K562 (cell line): ENCODE data around the gene ZSWIM6.

Experiments
- ASH1L ChIP-seq: fragments of 450-650 bp; IDR thresholded peaks from 2 replicates; pipeline ENCODE4 v1.6.1; 2018; ENCODE audit warnings: borderline replicate concordance, mild to moderate bottlenecking, low read depth; ENCODE audit not compliant: partially characterized antibody
- ATF3 ChIP-seq, 2 experiments: fragments of 450-650 bp in 1 of 2; sonication (generic) in 1 of 2; formaldehyde crosslinking in 1 of 2; IDR thresholded peaks in 1 of 2; conservative IDR thresholded peaks in 1 of 2; 2 replicates each; pipeline versions ENCODE4 v1.6.1 to v1.8.1; 2016 to 2023; ENCODE audit warnings: mild to moderate bottlenecking in 2 of 2, moderate library complexity in 2 of 2, inconsistent platforms in 1 of 2, missing genetic modification reagents in 1 of 2
- EZH2 ChIP-seq: IDR thresholded peaks from 2 replicates; pipeline ENCODE4 v1.6.1; 2012; ENCODE audit warnings: low read depth, mild to moderate bottlenecking, inconsistent platforms, low read length, borderline replicate concordance
- KHSRP ChIP-seq: fragments of 450-650 bp; IDR thresholded peaks from 2 replicates; pipeline ENCODE4 v1.6.1; 2017
- L3MBTL2 ChIP-seq: fragments of 450-650 bp; IDR thresholded peaks from 2 replicates; pipeline ENCODE4 v1.6.1; 2016; ENCODE audit warnings: mild to moderate bottlenecking, moderate library complexity
- NONO ChIP-seq, 2 experiments: fragments of 200-400 bp in 1 of 2; fragments of 450-650 bp in 1 of 2; formaldehyde crosslinking in 1 of 2; IDR thresholded peaks; 2 replicates each; pipeline ENCODE4 v1.6.1; 2017; ENCODE audit warnings: low read depth in 2 of 2, mild to moderate bottlenecking in 2 of 2, moderate library complexity in 2 of 2, low read length in 1 of 2
- NR1H2 ChIP-seq: sonication (generic); formaldehyde crosslinking; IDR thresholded peaks from 2 replicates; pipeline ENCODE4 v1.4.0; 2020; ENCODE audit warnings: mild to moderate bottlenecking, missing genetic modification reagents
- SETDB1 ChIP-seq: IDR thresholded peaks from one replicate; pipeline ENCODE4 v1.6.1; 2012; ENCODE audit warnings: low read length, control low read depth, inconsistent platforms
- ZNF24 ChIP-seq: fragments of 450-650 bp; IDR thresholded peaks from 2 replicates; pipeline ENCODE4 v1.6.1; 2016
- ZNF436 ChIP-seq: fragments of 250-450, 450-650 bp; sonication (Bioruptor Pico); formaldehyde crosslinking; IDR thresholded peaks from 2 replicates; pipeline ENCODE4 v1.7.0; 2020; ENCODE audit warnings: mild to moderate bottlenecking
- TF ChIP-seq, protein P1 (sequence below): fragments of 450-650 bp; conservative IDR thresholded peaks from 2 replicates; pipeline ENCODE4 v1.6.1; 2016; ENCODE audit warnings: missing genetic modification characterization, low read depth, mild to moderate bottlenecking, missing compliant biosample characterization, moderate library complexity
- TF ChIP-seq, protein P2 (sequence below), 3 experiments: IDR thresholded peaks in 2 of 3; conservative IDR thresholded peaks in 1 of 3; 2 replicates each; pipeline ENCODE4 v1.5.1; 2011 to 2012; ENCODE audit warnings: low read length in 3 of 3, mild to moderate bottlenecking in 3 of 3, control low read depth in 2 of 3, improper control_type of control experiment in 1 of 3, inconsistent platforms in 1 of 3, low read depth in 1 of 3, mixed read lengths in 1 of 3, moderate library complexity in 1 of 3; ENCODE audit not compliant: insufficient read depth in 2 of 3

- TF ChIP-seq, protein P1, sequence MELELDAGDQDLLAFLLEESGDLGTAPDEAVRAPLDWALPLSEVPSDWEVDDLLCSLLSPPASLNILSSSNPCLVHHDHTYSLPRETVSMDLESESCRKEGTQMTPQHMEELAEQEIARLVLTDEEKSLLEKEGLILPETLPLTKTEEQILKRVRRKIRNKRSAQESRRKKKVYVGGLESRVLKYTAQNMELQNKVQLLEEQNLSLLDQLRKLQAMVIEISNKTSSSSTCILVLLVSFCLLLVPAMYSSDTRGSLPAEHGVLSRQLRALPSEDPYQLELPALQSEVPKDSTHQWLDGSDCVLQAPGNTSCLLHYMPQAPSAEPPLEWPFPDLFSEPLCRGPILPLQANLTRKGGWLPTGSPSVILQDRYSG (tag), result no peak
- TF ChIP-seq ATF3 (IDR thresholded peaks at IDR 0.05) (no peak), ATF3 (CRISPR knock-in tag; conservative IDR thresholded peaks at IDR 0.05) (no peak), ZNF24 (no peak), KHSRP (no peak), ZNF436 (CRISPR knock-in tag) (no peak), SETDB1 (no peak), NR1H2 (CRISPR knock-in tag) (no peak), NONO (IDR thresholded peaks at IDR 0.05; ENCODE audit: low read depth in 2 of 2, low read length in 1 of 2) (no peak), EZH2 (no peak), ASH1L (no peak), L3MBTL2 (no peak)
- TF ChIP-seq, protein P2, sequence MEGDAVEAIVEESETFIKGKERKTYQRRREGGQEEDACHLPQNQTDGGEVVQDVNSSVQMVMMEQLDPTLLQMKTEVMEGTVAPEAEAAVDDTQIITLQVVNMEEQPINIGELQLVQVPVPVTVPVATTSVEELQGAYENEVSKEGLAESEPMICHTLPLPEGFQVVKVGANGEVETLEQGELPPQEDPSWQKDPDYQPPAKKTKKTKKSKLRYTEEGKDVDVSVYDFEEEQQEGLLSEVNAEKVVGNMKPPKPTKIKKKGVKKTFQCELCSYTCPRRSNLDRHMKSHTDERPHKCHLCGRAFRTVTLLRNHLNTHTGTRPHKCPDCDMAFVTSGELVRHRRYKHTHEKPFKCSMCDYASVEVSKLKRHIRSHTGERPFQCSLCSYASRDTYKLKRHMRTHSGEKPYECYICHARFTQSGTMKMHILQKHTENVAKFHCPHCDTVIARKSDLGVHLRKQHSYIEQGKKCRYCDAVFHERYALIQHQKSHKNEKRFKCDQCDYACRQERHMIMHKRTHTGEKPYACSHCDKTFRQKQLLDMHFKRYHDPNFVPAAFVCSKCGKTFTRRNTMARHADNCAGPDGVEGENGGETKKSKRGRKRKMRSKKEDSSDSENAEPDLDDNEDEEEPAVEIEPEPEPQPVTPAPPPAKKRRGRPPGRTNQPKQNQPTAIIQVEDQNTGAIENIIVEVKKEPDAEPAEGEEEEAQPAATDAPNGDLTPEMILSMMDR (IDR thresholded peaks at IDR 0.05 in 2 of 3, conservative IDR thresholded peaks at IDR 0.05 in 1 of 3; ENCODE audit: insufficient read depth in 2 of 3, low read depth in 1 of 3, low read length in 3 of 3), result no peak
Measured at GRCh38 chr5:61504143-61504770, 172.2 kb downstream of the ZSWIM6 start.
